ENCODE results near the gene SKAP1. TPM values are rescaled to one million over a fixed set of nuclear protein-coding genes. Genes with fewer than 3 reads are reported as not detected.

Gene SKAP1
- total and polyA plus RNA-seq, 4 donors = 1.4 to 4.9 (median 2.5) TPM

GRCh38 chr17:48445248-48445620 lies 15.2 kb upstream of the SKAP1 start:
- H3K4me3 ChIP-seq = no peak overlapping the region
- peaks cover 0 to 14% (median 0%) of the 10 kb centered on the region in 3 donors for H3K27me3 ChIP-seq (ENCODE audit: control insufficient read depth in 3 of 3, insufficient read depth in 3 of 3, low read length in 2 of 3)
- WGBS, 2 donors = 79 to 89% methylated on average over 7 of the region's 7 CpGs
- no peaks in the 10 kb centered on the region for H3K36me3 ChIP-seq (ENCODE audit: control insufficient read depth in 4 of 4, insufficient read depth in 4 of 4, low read length in 4 of 4)
- DNase-seq (no peak), ATAC-seq (ENCODE audit: insufficient read depth, low FRiP score) (no peak)
- H3K9me3 ChIP-seq (ENCODE audit: control insufficient read depth in 4 of 4, insufficient read depth in 3 of 4, low read length in 3 of 4) = peaks cover 0 to 2% (median 0%) of the 10 kb centered on the region in 4 donors
- no peak overlapping the region for H3K27ac ChIP-seq (ENCODE audit: low read depth in 1 of 2, low read length in 1 of 2)
- TF ChIP-seq CTCF (IDR thresholded peaks at IDR 0.05; ENCODE audit: control extremely low read depth, extremely low read depth) = no peak
- no peak overlapping the region for H3K9ac ChIP-seq (ENCODE audit: insufficient read depth in 1 of 2, low read length in 2 of 2)
- H3K4me1 ChIP-seq (ENCODE audit: control insufficient read depth in 5 of 5, insufficient read depth in 5 of 5, low read length in 5 of 5) = peaks cover 0 to 3% (median 0%) of the 10 kb centered on the region in 5 donors

- Histone ChIP-seq H3K9ac (ENCODE audit: insufficient read depth in 1 of 2, low read length in 2 of 2) (no peak overlapping the region), H3K4me1 (ENCODE audit: control insufficient read depth in 5 of 5, insufficient read depth in 5 of 5, low read length in 5 of 5) (peaks cover 0 to 9% (median 3%) of the 10 kb centered on the region in 5 donors), H3K36me3 (ENCODE audit: control insufficient read depth in 4 of 4, insufficient read depth in 4 of 4, low read length in 4 of 4) (no peaks in the 10 kb centered on the region), H3K4me3 (no peak overlapping the region), H3K27ac (ENCODE audit: low read depth in 1 of 2, low read length in 1 of 2) (no peak overlapping the region), H3K27me3 (ENCODE audit: control insufficient read depth in 3 of 3, insufficient read depth in 3 of 3, low read length in 2 of 3) (peaks cover 0 to 14% (median 0%) of the 10 kb centered on the region in 3 donors), H3K9me3 (ENCODE audit: control insufficient read depth in 4 of 4, insufficient read depth in 3 of 4, low read length in 3 of 4) (peaks cover 0 to 2% (median 0%) of the 10 kb centered on the region in 4 donors)
- no peak for TF ChIP-seq CTCF (IDR thresholded peaks at IDR 0.05; ENCODE audit: control extremely low read depth, extremely low read depth)
- no peak for DNase-seq
- 75 to 82% methylated on average over 22 of the region's 22 CpGs for WGBS, 2 donors
- ATAC-seq (ENCODE audit: insufficient read depth, low FRiP score) = no peak
Measured at GRCh38 chr17:48444516-48445247, 14.7 kb upstream of the SKAP1 start.

GRCh38 chr17:48443712-48444111 lies 13.7 kb upstream of the SKAP1 start:
- TF ChIP-seq CTCF (IDR thresholded peaks at IDR 0.05; ENCODE audit: control extremely low read depth, extremely low read depth) = no peak
- Histone ChIP-seq H3K27ac (ENCODE audit: low read depth in 1 of 2, low read length in 1 of 2) (no peak overlapping the region), H3K9me3 (ENCODE audit: control insufficient read depth in 4 of 4, insufficient read depth in 3 of 4, low read length in 3 of 4) (peaks cover 0 to 2% (median 0%) of the 10 kb centered on the region in 4 donors), H3K9ac (ENCODE audit: insufficient read depth in 1 of 2, low read length in 2 of 2) (no peak overlapping the region), H3K4me3 (no peak overlapping the region), H3K36me3 (ENCODE audit: control insufficient read depth in 4 of 4, insufficient read depth in 4 of 4, low read length in 4 of 4) (no peaks in the 10 kb centered on the region), H3K4me1 (ENCODE audit: control insufficient read depth in 5 of 5, insufficient read depth in 5 of 5, low read length in 5 of 5) (peaks cover 0 to 17% (median 4%) of the 10 kb centered on the region in 5 donors), H3K27me3 (ENCODE audit: control insufficient read depth in 3 of 3, insufficient read depth in 3 of 3, low read length in 2 of 3) (peaks cover 0 to 15% (median 0%) of the 10 kb centered on the region in 3 donors)
- no peak for DNase-seq
- ATAC-seq (ENCODE audit: insufficient read depth, low FRiP score) = no peak
- WGBS, 2 donors = 93 to 95% methylated on average over 5 of the region's 5 CpGs
